Trophoblast cell (in vitro differentiated cells and primary cell): ENCODE measurements around the gene LMBR1.
A peak's percentile ranks its signal among the peaks of the same experiment; 100 is the strongest.
"Not testable (repeated sequence)": the region's sequence is repeated elsewhere in the genome, so short reads cannot be mapped to it uniquely, and the experiment has no call there.

Source experiments
- DNase-seq, 2 donors: peaks; one replicate each; pipeline ENCODE4 v3.0.0-alpha.2; 2016
- H2AFZ ChIP-seq: 2 replicates; pipeline ENCODE4 v1.6.1; 2013; ENCODE audit warnings: low read length, moderate library complexity, mild to moderate bottlenecking; ENCODE audit not compliant: insufficient read depth, poor library complexity
- H2AK5ac ChIP-seq: 2 replicates; pipeline ENCODE4 v1.6.1; 2013; ENCODE audit warnings: mild to moderate bottlenecking, low read length
- H2BK120ac ChIP-seq: 2 replicates; pipeline ENCODE4 v1.6.1; 2013; ENCODE audit warnings: low read length, mild to moderate bottlenecking, moderate library complexity; ENCODE audit not compliant: insufficient read depth, poor library complexity
- H2BK12ac ChIP-seq: 2 replicates; pipeline ENCODE4 v1.6.1; 2013; ENCODE audit warnings: mild to moderate bottlenecking, low read length, moderate library complexity
- H2BK5ac ChIP-seq: 2 replicates; pipeline ENCODE4 v1.6.1; 2013; ENCODE audit warnings: low read length, low read depth, moderate library complexity, mild to moderate bottlenecking; ENCODE audit not compliant: poor library complexity
- H3K14ac ChIP-seq: 2 replicates; pipeline ENCODE4 v1.6.1; 2013; ENCODE audit warnings: mild to moderate bottlenecking, low read length
- H3K18ac ChIP-seq: 2 replicates; pipeline ENCODE4 v1.6.1; 2013; ENCODE audit warnings: mild to moderate bottlenecking, low read length
- H3K23ac ChIP-seq: 2 replicates; pipeline ENCODE4 v1.6.1; 2013; ENCODE audit warnings: low read length
- H3K27ac ChIP-seq: 2 replicates; pipeline ENCODE4 v1.5.1; 2013; ENCODE audit warnings: low read depth, mild to moderate bottlenecking, inconsistent platforms, low read length, moderate library complexity
- H3K27me3 ChIP-seq: 2 replicates; pipeline ENCODE4 v1.6.1; 2013; ENCODE audit warnings: inconsistent platforms, mild to moderate bottlenecking, low read length, moderate library complexity; ENCODE audit not compliant: insufficient read depth
- H3K36me3 ChIP-seq, 2 experiments: 1 replicate in 1 of 2; 2 replicates in 1 of 2; pipeline ENCODE4 v1.6.1; 2013; ENCODE audit warnings: low read length in 2 of 2, mild to moderate bottlenecking in 2 of 2, moderate library complexity in 1 of 2; ENCODE audit not compliant: insufficient read depth in 2 of 2, control insufficient read depth in 1 of 2
- H3K4ac ChIP-seq: 2 replicates; pipeline ENCODE4 v1.6.1; 2013; ENCODE audit warnings: low read depth, mild to moderate bottlenecking, low read length, moderate library complexity
- H3K4me1 ChIP-seq, 2 experiments: 1 replicate in 1 of 2; 2 replicates in 1 of 2; pipeline ENCODE4 v1.6.1; 2013; ENCODE audit warnings: low read length in 2 of 2, mild to moderate bottlenecking in 2 of 2, moderate library complexity in 1 of 2; ENCODE audit not compliant: insufficient read depth in 2 of 2, control insufficient read depth in 1 of 2
- H3K4me2 ChIP-seq: 2 replicates; pipeline ENCODE4 v1.6.1; 2013; ENCODE audit warnings: inconsistent platforms, mild to moderate bottlenecking, low read length, moderate library complexity
- H3K4me3 ChIP-seq: 2 replicates; pipeline ENCODE4 v1.5.1; 2013; ENCODE audit warnings: mild to moderate bottlenecking, low read depth, low read length, inconsistent platforms
- H3K79me1 ChIP-seq: one replicate; pipeline ENCODE4 v1.6.1; 2013; ENCODE audit warnings: low read length
- H3K79me2 ChIP-seq: 2 replicates; pipeline ENCODE4 v1.6.1; 2013; ENCODE audit warnings: low read length, mild to moderate bottlenecking; ENCODE audit not compliant: control insufficient read depth, insufficient read depth, poor library complexity
- H3K9ac ChIP-seq: 2 replicates; pipeline ENCODE4 v1.6.1; 2013; ENCODE audit warnings: mild to moderate bottlenecking, low read length
- H3K9me3 ChIP-seq: 2 replicates; pipeline ENCODE4 v1.6.1; 2013; ENCODE audit warnings: low read depth, mild to moderate bottlenecking, control low read depth, inconsistent platforms, low read length; ENCODE audit not compliant: insufficient read depth
- H4K12ac ChIP-seq: 2 replicates; pipeline ENCODE4 v1.6.1; 2013; ENCODE audit warnings: low read depth, mild to moderate bottlenecking, low read length, moderate library complexity
- H4K8ac ChIP-seq: 2 replicates; pipeline ENCODE4 v1.6.1; 2013; ENCODE audit warnings: low read depth, mild to moderate bottlenecking, low read length, moderate library complexity
- H4K91ac ChIP-seq: one replicate; pipeline ENCODE4 v1.6.1; 2013; ENCODE audit warnings: low read depth, mild to moderate bottlenecking, low read length, moderate library complexity
- WGBS: extraction: QIAGEN DNeasy Blood & Tissue Kit; methylation state at CpG from one replicate; pipeline ENCODE4 v1.1.7; 2013; ENCODE audit warnings: missing lambda C conversion rate; ENCODE audit not compliant: insufficient read length, insufficient coverage; ENCODE audit errors: extremely low coverage; 5-methylcytosine and 5-hydroxymethylcytosine counted together

LMBR1 gene

DNA sequence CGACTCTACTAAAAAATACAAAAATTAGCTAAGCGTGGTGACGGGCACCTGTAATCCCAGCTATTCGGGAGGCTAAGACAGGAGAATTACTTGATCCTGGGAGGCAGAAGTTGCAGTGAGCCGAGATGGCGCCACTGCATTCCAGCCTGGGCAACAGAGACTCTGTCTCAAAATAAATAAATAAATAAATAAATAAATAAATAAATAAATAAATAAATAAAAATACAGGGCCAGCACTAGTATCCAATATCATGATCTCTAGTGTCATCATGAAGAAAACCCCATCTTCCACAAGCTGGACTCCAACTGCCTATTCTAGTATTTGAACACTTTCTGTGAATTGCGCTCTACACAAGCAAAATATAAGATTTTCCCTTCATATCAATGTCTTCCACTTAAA, 255.9 kb downstream of the LMBR1 start:
- not testable (repeated sequence) for H3K79me2 ChIP-seq, H3K9ac ChIP-seq, H2BK120ac ChIP-seq, H3K36me3 ChIP-seq, H3K27me3 ChIP-seq, H2AFZ ChIP-seq, H3K14ac ChIP-seq, H4K8ac ChIP-seq, H2BK12ac ChIP-seq, H3K4me3 ChIP-seq, H3K23ac ChIP-seq, H3K4me2 ChIP-seq, DNase-seq, H2BK5ac ChIP-seq, H3K4ac ChIP-seq, H3K9me3 ChIP-seq, H4K91ac ChIP-seq, H3K18ac ChIP-seq, H4K12ac ChIP-seq, H3K27ac ChIP-seq, H2AK5ac ChIP-seq
- Histone ChIP-seq H3K79me1 (peaks cover 11% of the 10 kb centered on the region), H3K4me1 (peaks cover 9 to 11% of the 10 kb centered on the region in 2 experiments)
- no CpG with 5 or more reads among the region's 7 CpGs for WGBS

DNA sequence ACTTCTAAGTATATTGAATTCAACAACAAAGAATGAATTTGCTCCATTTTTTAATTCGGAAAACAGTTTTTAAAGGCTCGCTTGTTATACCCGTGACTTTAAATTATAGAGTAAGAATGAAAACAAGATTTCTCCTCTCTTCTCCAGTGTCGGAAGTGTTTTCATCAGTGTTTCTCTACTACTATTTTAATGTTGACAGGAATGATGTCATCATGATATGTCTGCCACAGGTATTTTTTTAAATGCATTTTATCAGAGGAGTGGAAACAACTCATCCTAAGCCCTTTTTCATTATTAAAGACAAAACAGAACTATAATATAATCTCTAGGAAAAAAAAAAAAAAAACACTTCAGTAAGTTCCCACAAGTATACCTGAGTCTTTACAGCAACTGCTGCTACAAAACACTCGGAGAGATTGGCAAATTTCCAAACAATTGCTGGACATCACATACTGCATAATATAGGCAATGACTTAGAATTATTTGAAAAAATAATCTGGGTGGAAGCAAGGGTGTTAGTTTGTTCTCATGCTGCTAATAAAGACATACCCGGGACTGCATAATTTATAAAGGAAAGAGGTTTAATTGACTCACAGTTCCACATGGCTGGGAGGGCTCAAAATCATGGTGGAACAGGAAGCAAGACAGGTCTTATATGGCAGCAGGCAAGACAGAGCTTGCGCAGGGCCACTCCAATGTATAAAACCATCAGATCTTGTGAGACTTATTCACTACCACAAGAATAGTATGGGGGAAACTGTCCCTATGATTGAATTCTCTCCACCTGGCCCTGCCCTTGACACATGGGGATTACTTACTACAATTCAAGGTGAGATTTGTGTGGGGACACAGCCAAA, 257.2 kb downstream of the LMBR1 start:
- Histone ChIP-seq H3K36me3 (no peaks in the 10 kb centered on the region), H3K9ac (no peak overlapping the region), H3K14ac (no peak overlapping the region), H3K4me3 (no peak overlapping the region), H4K12ac (no peak overlapping the region), H3K9me3 (peaks cover 7% of the 10 kb centered on the region), H2BK12ac (no peak overlapping the region), H3K79me2 (peaks cover 5% of the 10 kb centered on the region), H2AFZ (no peak overlapping the region), H3K18ac (no peak overlapping the region), H2BK5ac (no peak overlapping the region), H4K91ac (no peak overlapping the region), H2AK5ac (no peak overlapping the region), H3K4me2 (no peak overlapping the region), H3K4me1 (peaks cover 6 to 7% of the 10 kb centered on the region in 2 experiments), H2BK120ac (no peak overlapping the region), H3K27ac (no peak overlapping the region), H4K8ac (no peak overlapping the region), H3K27me3 (no peaks in the 10 kb centered on the region), H3K79me1 (peaks cover 6% of the 10 kb centered on the region), H3K23ac (no peak overlapping the region), H3K4ac (no peak overlapping the region)
- no CpG with 5 or more reads among the region's 7 CpGs for WGBS
- no peak for DNase-seq

DNA sequence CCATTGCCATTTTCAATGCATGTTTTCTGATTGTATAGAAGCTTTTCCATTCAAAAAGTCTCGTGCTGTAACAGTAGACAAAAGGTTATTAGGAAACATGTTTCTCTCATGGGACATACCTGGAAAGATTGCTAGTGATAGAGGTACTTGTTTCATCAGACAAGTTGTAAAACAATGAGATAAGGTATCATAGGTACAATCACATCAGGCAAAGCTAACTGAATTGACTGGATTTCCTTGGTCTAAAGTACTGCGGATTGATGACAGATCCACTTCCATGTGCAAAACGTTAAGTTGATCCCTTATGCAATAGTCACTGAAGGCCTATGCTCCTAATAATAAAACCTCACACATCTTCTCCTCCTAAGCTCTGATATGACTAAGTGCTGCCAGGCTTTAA, 258.9 kb downstream of the LMBR1 start:
- Histone ChIP-seq H3K79me2 (no peaks in the 10 kb centered on the region), H2AFZ (no peak overlapping the region), H2BK5ac (no peak overlapping the region), H3K4me2 (no peak overlapping the region), H2BK12ac (no peak overlapping the region), H3K79me1 (no peaks in the 10 kb centered on the region), H3K36me3 (no peaks in the 10 kb centered on the region), H3K4me1 (no peaks in the 10 kb centered on the region), H3K18ac (no peak overlapping the region), H3K14ac (no peak overlapping the region), H3K27ac (no peak overlapping the region), H3K27me3 (no peaks in the 10 kb centered on the region), H3K9me3 (peaks cover 7% of the 10 kb centered on the region), H3K9ac (no peak overlapping the region), H3K4ac (no peak overlapping the region), H4K91ac (no peak overlapping the region), H3K4me3 (no peak overlapping the region), H4K12ac (no peak overlapping the region), H2AK5ac (no peak overlapping the region), H4K8ac (no peak overlapping the region), H2BK120ac (no peak overlapping the region), H3K23ac (no peak overlapping the region)
- no CpG with 5 or more reads among the region's 3 CpGs for WGBS
- DNase-seq = peak; percentile 29 to 87

DNA sequence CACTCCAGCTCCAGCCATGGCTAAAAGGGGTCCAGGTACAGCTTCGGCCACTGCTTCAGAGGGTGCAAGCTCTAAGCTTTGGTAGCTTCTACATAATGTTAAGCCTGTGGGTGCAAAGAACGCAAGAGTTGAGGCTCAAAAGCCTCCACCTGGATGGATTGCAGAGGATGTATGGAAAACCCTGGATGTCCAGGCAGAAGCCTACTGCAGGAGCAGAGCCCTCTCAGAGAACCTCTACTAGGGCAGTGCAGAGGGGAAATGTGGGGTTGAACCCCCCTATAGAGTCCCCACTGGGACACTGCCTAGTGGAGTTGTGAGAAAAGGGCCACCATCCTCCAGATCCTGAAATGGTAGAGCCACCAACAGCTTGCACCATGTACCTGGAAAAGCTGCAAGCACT, 263.1 kb downstream of the LMBR1 start:
- no peak overlapping the region for H3K14ac ChIP-seq
- no peaks in the 10 kb centered on the region for H3K27me3 ChIP-seq
- H4K8ac ChIP-seq = no peak overlapping the region
- peaks cover 10% of the 10 kb centered on the region for H3K9me3 ChIP-seq
- H3K23ac ChIP-seq = no peak overlapping the region
- no peak overlapping the region for H2AK5ac ChIP-seq
- no peak overlapping the region for H3K27ac ChIP-seq
- no peaks in the 10 kb centered on the region for H3K36me3 ChIP-seq
- no peaks in the 10 kb centered on the region for H3K79me2 ChIP-seq
- H3K4me1 ChIP-seq = no peaks in the 10 kb centered on the region
- no peak overlapping the region for H2BK120ac ChIP-seq
- no peak overlapping the region for H3K9ac ChIP-seq
- H3K4me2 ChIP-seq = no peak overlapping the region
- DNase-seq = no peak
- H3K4ac ChIP-seq = no peak overlapping the region
- H3K18ac ChIP-seq = no peak overlapping the region
- no CpG with 5 or more reads among the region's 2 CpGs for WGBS
- H2AFZ ChIP-seq = no peak overlapping the region
- H4K91ac ChIP-seq = no peak overlapping the region
- no peaks in the 10 kb centered on the region for H3K79me1 ChIP-seq
- H3K4me3 ChIP-seq = no peak overlapping the region
- no peak overlapping the region for H4K12ac ChIP-seq
- no peak overlapping the region for H2BK5ac ChIP-seq
- H2BK12ac ChIP-seq = no peak overlapping the region
